Measurements from ENCODE around the gene FASTKD1.

- TF ChIP-seq CTCF (conservative IDR thresholded peaks at IDR 0.05; ENCODE audit: low read depth, low read length) (peak; percentile 92), EZH2 (IDR thresholded peaks at IDR 0.05; ENCODE audit: low read length, unreplicated experiment) (no peak)
Observed at GRCh38 chr2:169528271-169528701, 45.4 kb downstream of the FASTKD1 start.

All from PC-3 (cell line).